ENCODE results near the gene VEGFA. TPM values are rescaled to one million over a fixed set of nuclear protein-coding genes. Genes with fewer than 3 reads are reported as not detected.

Gene VEGFA
- total and polyA plus RNA-seq, 2 experiments from 2014 or later, result 10.7 to 241 TPM

DNA sequence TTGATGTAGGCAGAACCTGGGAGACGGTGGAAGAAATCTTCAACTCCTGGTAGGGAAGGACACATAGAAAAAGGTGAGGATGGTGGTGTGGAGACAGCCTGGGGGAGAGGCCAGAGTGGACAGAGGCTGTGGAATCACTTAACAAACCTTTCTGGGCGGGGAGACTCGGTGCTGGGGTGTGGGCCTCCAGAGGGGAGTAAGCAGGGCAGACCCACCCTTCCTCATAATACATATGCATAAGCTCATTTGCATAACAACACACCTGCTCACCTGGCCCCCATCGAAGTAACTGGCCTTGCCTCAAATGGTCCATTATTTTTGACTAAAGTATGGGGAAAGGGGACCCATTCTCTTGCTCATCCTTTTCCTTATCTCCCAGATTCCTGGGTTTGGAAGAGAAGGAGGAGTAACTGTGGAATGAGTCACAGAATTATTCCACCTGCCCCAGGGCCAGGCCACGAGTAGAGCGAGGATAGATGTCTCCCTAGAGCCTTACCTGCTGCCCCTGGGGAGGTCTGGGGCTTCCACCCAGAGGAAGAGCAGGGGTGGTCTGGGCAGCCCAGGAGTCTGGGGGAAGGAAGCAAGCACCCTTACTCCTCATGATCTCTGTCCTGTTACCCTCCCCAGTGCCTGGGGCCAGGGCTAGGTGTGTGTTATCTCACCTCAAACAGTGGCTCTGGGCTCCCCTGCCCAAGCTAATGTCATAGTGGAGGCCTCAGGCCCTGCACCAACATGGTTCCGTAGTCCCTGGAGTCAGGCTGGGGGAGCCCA lies 10.7 kb upstream of the VEGFA start:
- Histone ChIP-seq H3K9me3 (ENCODE audit: low read depth) (no peaks in the 10 kb centered on the region), H3K27ac (no peak overlapping the region), H3K4me3 (no peak overlapping the region), H3K4me1 (ENCODE audit: insufficient read depth) (peaks cover 8% of the 10 kb centered on the region; the same call in 1 of the 2 replicates), H3F3A (ENCODE audit: insufficient read depth) (no peaks in the 10 kb centered on the region), H3K79me2 (ENCODE audit: insufficient read depth) (no peaks in the 10 kb centered on the region), H4K20me1 (ENCODE audit: insufficient read depth) (no peaks in the 10 kb centered on the region), H3K4me2 (ENCODE audit: unreplicated experiment) (no peak overlapping the region), H2AFZ (no peak overlapping the region), H3K9ac (no peak overlapping the region), H3K9me2 (ENCODE audit: insufficient read depth) (no peaks in the 10 kb centered on the region), H3K27me3 (replicated peaks; ENCODE audit: insufficient read depth) (no peaks in the 10 kb centered on the region), H3K36me3 (ENCODE audit: low read depth) (no peaks in the 10 kb centered on the region)
- no peak for DNase-seq
- in situ Hi-C loops (cut with MboI), result no loop called here
- TF ChIP-seq EZH2phosphoT487 (IDR thresholded peaks at IDR 0.05; ENCODE audit: insufficient read depth, low read depth) (no peak), EZH2 (IDR thresholded peaks at IDR 0.05; ENCODE audit: insufficient read depth, poor library complexity, severe bottlenecking) (no peak)
- WGBS, 2 experiments (ENCODE audit: low coverage in 1 of 2, low lambda C conversion rate in 2 of 2, missing lambda C conversion rate in 2 of 2), result 67 to 74% methylated on average over 7 of the region's 7 CpGs

DNA sequence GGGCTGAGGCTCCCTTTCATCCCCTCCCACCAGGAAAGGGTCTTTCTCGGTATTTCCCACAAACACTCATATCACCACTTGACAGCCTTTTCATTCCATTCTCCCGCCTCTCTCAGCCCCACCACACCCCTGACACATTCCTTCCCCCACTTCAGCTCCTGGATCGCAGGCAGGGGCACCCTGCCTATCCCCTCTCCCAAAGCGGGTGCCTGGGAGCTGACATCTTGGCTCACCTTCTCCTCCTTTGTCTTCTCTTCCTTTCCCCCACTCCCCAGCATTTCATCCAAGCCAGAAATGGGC lies 10.2 kb upstream of the VEGFA start:
- TF ChIP-seq EZH2 (IDR thresholded peaks at IDR 0.05; ENCODE audit: insufficient read depth, poor library complexity, severe bottlenecking) (no peak), EZH2phosphoT487 (IDR thresholded peaks at IDR 0.05; ENCODE audit: insufficient read depth, low read depth) (no peak)

DNA sequence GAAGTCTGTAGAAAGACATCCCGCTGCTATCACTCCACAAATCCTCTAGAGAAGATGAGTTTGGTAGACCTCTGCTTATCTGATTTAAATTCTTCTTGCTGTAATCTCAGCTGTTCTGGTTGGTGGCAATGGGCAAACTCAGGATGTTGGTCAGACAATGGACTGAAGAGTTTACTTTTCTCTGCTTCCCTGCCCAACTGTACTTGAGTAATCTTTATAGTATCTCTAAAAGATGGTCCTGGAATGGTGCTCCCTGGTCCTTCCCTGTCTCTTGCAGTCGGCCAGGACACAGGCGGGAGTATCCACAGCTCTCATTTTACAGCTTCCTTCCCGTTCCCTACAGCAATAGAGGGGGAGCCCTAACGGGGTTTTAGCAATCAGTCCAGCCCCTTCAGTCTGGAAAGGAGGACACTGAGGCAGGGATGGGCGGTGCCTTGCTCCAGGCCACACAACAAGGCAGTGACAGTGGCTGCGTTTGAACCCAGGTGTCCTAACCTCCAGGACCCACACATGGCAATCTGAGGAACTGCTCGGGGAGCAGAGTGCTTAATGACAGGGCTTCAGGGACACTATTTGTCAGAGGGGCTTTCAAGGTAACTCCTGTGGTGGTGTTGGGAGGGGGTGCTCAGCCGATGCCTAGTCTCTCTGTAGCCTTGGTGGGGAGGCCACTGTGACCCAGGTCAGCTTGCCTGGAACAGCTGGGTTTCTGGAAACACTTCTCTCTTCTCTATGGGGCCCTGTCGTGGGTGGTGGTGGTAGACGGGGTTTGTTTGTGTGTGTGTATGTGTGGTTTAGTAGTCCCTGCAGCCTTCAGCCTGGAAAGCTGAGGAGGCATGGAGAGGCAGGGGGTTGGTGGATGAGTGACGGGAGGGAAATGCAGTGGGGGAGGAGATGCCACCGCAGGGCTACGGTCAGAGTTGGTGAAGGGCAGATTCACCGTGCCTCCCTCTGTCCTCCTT lies 9.5 kb upstream of the VEGFA start:
- no peak for TF ChIP-seq EZH2phosphoT487 (IDR thresholded peaks at IDR 0.05; ENCODE audit: insufficient read depth, low read depth)
- Histone ChIP-seq H3K4me3 (no peak overlapping the region), H3K9ac (no peak overlapping the region), H3K9me2 (ENCODE audit: insufficient read depth) (no peaks in the 10 kb centered on the region), H3K4me1 (ENCODE audit: insufficient read depth) (peaks cover 8% of the 10 kb centered on the region; the same call in 1 of the 2 replicates), H3F3A (ENCODE audit: insufficient read depth) (no peaks in the 10 kb centered on the region), H3K27ac (no peak overlapping the region), H3K4me2 (ENCODE audit: unreplicated experiment) (no peak overlapping the region), H3K36me3 (ENCODE audit: low read depth) (no peaks in the 10 kb centered on the region), H3K27me3 (replicated peaks; ENCODE audit: insufficient read depth) (no peaks in the 10 kb centered on the region), H3K79me2 (ENCODE audit: insufficient read depth) (no peaks in the 10 kb centered on the region), H4K20me1 (ENCODE audit: insufficient read depth) (no peaks in the 10 kb centered on the region), H3K9me3 (ENCODE audit: low read depth) (no peaks in the 10 kb centered on the region), H2AFZ (no peak overlapping the region)
- whole genome bisulfite sequencing, 2 experiments (ENCODE audit: low coverage in 1 of 2, low lambda C conversion rate in 2 of 2, missing lambda C conversion rate in 2 of 2), result 69 to 77% methylated on average over 15 of the region's 15 CpGs
- in situ Hi-C loops (cut with MboI), result loop anchor here (10.0 kb wide), 1 partner anchor 324 kb away; no protein-coding TSS in a partner anchor
- no peak for DNase-seq

More for the DNA sequence above, 10.2 kb upstream of the VEGFA start:
- Histone ChIP-seq H3K36me3 (ENCODE audit: low read depth) (no peaks in the 10 kb centered on the region), H3K9ac (no peak overlapping the region), H3K27ac (no peak overlapping the region), H3K4me3 (no peak overlapping the region), H3K27me3 (replicated peaks; ENCODE audit: insufficient read depth) (no peaks in the 10 kb centered on the region), H2AFZ (no peak overlapping the region), H3K9me2 (ENCODE audit: insufficient read depth) (no peaks in the 10 kb centered on the region), H3K9me3 (ENCODE audit: low read depth) (no peaks in the 10 kb centered on the region), H3K79me2 (ENCODE audit: insufficient read depth) (no peaks in the 10 kb centered on the region), H3K4me1 (ENCODE audit: insufficient read depth) (peaks cover 8% of the 10 kb centered on the region; the same call in 1 of the 2 replicates), H4K20me1 (ENCODE audit: insufficient read depth) (no peaks in the 10 kb centered on the region), H3K4me2 (ENCODE audit: unreplicated experiment) (no peak overlapping the region), H3F3A (ENCODE audit: insufficient read depth) (no peaks in the 10 kb centered on the region)
- WGBS, 2 experiments (ENCODE audit: low coverage in 1 of 2, low lambda C conversion rate in 2 of 2, missing lambda C conversion rate in 2 of 2), result 75 to 81% methylated on average over 3 to 4 of the region's 4 CpGs
- DNase-seq, result no peak
- in situ Hi-C loops (cut with MboI), result loop anchor here (10.0 kb wide), 1 partner anchor 325 kb away; no protein-coding TSS in a partner anchor

DNA sequence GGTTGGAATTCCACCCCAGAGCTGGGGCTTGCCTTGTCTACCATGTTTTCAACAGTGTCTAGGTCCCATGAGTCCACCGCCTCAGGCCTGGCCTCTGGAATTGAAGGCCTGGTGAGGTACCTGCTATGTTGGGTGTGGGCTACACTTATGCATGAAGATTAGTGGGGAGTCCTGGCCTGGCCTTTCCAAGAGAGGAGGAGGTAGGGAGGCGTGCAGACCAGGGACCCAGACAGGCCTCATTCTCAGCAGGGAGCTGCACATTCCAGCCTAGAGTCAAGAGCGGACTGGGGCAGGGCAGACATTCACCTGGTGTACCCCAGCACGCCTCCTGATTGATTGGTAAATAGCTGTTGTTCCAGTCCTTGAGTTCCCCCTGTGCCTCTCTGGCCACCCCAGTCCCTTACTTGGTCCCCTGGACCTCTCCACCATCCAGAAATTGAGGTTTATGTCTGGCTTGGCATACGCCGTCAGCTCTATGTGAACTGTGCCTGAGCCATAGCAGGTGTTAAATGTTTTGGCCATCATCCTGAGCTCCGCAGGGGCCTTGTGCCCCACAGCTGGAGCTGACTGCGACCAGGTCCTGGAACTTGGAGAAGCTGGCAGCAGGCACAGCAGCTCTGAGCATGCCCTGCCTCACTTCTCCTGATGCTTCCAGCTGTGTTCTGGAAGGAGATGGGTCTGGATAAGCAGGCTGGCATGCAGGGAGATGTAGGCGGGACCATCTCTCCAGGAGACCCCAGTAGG lies 8.2 kb upstream of the VEGFA start:
- Histone ChIP-seq H3K9me2 (ENCODE audit: insufficient read depth) (no peaks in the 10 kb centered on the region), H3K4me3 (no peak overlapping the region), H3K79me2 (ENCODE audit: insufficient read depth) (no peaks in the 10 kb centered on the region), H2AFZ (no peak overlapping the region), H3K27me3 (replicated peaks; ENCODE audit: insufficient read depth) (no peaks in the 10 kb centered on the region), H3K9me3 (ENCODE audit: low read depth) (no peaks in the 10 kb centered on the region), H3K4me2 (ENCODE audit: unreplicated experiment) (no peak overlapping the region), H4K20me1 (ENCODE audit: insufficient read depth) (no peaks in the 10 kb centered on the region), H3K4me1 (ENCODE audit: insufficient read depth) (peaks cover 8% of the 10 kb centered on the region; the same call in 1 of the 2 replicates), H3K36me3 (ENCODE audit: low read depth) (no peaks in the 10 kb centered on the region), H3F3A (ENCODE audit: insufficient read depth) (no peaks in the 10 kb centered on the region), H3K9ac (no peak overlapping the region), H3K27ac (no peak overlapping the region)
- 79 to 86% methylated on average over 9 of the region's 9 CpGs for WGBS, 2 experiments (ENCODE audit: low coverage in 1 of 2, low lambda C conversion rate in 2 of 2, missing lambda C conversion rate in 2 of 2)
- no peak for DNase-seq
- TF ChIP-seq EZH2 (IDR thresholded peaks at IDR 0.05; ENCODE audit: insufficient read depth, poor library complexity, severe bottlenecking), result no peak
- TF ChIP-seq EZH2phosphoT487 (IDR thresholded peaks at IDR 0.05; ENCODE audit: insufficient read depth, low read depth), result no peak
- in situ Hi-C loops (cut with MboI), result loop anchor here (10.0 kb wide), 1 partner anchor 323 kb away; no protein-coding TSS in a partner anchor

Measured in GM23248 (cell line).